Liver (tissue), 9 donors: ENCODE results near the gene IL1A. TPM values are rescaled to one million over a fixed set of nuclear protein-coding genes. Genes with fewer than 3 reads are reported as not detected.

Source experiments
- DNase-seq: peaks from one replicate; pipeline ENCODE4 v3.0.0-alpha.2; 2017; ENCODE audit warnings: low spot score
- H3K27ac ChIP-seq, 2 donors: one replicate each; pipeline ENCODE4 v1.7.0; 2013; ENCODE audit warnings: inconsistent platforms in 2 of 2, low read length in 2 of 2, control low read depth in 1 of 2, low read depth in 1 of 2, mild to moderate bottlenecking in 1 of 2
- H3K27me3 ChIP-seq, 4 donors: one replicate each; pipeline versions ENCODE4 v1.6.1 to v1.7.0; 2013; ENCODE audit warnings: low read length in 3 of 4, inconsistent platforms in 1 of 4, mild to moderate bottlenecking in 1 of 4, moderate library complexity in 1 of 4; ENCODE audit not compliant: control insufficient read depth in 4 of 4, insufficient read depth in 4 of 4
- H3K36me3 ChIP-seq, 4 donors: one replicate each; pipeline versions ENCODE4 v1.6.1 to v1.7.0; 2013; ENCODE audit warnings: low read length in 3 of 4, mild to moderate bottlenecking in 3 of 4, low read depth in 1 of 4, moderate library complexity in 1 of 4; ENCODE audit not compliant: control insufficient read depth in 4 of 4, insufficient read depth in 3 of 4
- H3K4me1 ChIP-seq, 4 donors: one replicate each; pipeline versions ENCODE4 v1.6.1 to v1.7.0; 2013; ENCODE audit warnings: low read length in 3 of 4, mild to moderate bottlenecking in 3 of 4, moderate library complexity in 1 of 4; ENCODE audit not compliant: control insufficient read depth in 4 of 4, insufficient read depth in 4 of 4
- H3K4me3 ChIP-seq, 3 donors: one replicate each; pipeline versions ENCODE4 v1.6.1 to v1.7.0; 2013; ENCODE audit warnings: low read length in 3 of 3, control low read depth in 1 of 3, low read depth in 1 of 3, mild to moderate bottlenecking in 1 of 3
- H3K9ac ChIP-seq, 2 donors: one replicate each; pipeline ENCODE4 v1.7.0; 2013; ENCODE audit warnings: low read length in 2 of 2, mild to moderate bottlenecking in 2 of 2, moderate library complexity in 2 of 2, control low read depth in 1 of 2, low read depth in 1 of 2
- H3K9me3 ChIP-seq, 4 donors: one replicate each; pipeline versions ENCODE4 v1.6.1 to v1.7.0; 2013; ENCODE audit warnings: low read length in 3 of 4; ENCODE audit not compliant: control insufficient read depth in 4 of 4
- ATF3 ChIP-seq: IDR thresholded peaks from 2 replicates; pipeline ENCODE4 v1.6.1; 2016; ENCODE audit warnings: antibody characterized with exemption
- CTCF ChIP-seq: fragments of 150-350 bp; IDR thresholded peaks from 2 replicates; pipeline ENCODE4 v1.5.1; 2017; ENCODE audit warnings: improper control_type of control experiment, low read depth, low read length; ENCODE audit not compliant: missing input control
- EGR1 ChIP-seq, 2 donors: IDR thresholded peaks; 2 replicates each; pipeline ENCODE4 v1.6.1; 2016 to 2018; ENCODE audit warnings: antibody characterized with exemption in 2 of 2, low read depth in 2 of 2
- FOXA2 ChIP-seq: IDR thresholded peaks from 2 replicates; pipeline ENCODE4 v1.6.1; 2016; ENCODE audit warnings: antibody characterized with exemption
- GABPA ChIP-seq, 2 donors: IDR thresholded peaks in 1 of 2; conservative IDR thresholded peaks in 1 of 2; 2 replicates each; pipeline ENCODE4 v1.6.1; 2016; ENCODE audit warnings: antibody characterized with exemption in 2 of 2, mild to moderate bottlenecking in 1 of 2, moderate library complexity in 1 of 2
- HNF4G ChIP-seq: IDR thresholded peaks from 2 replicates; pipeline ENCODE4 v1.6.1; 2016; ENCODE audit warnings: antibody characterized with exemption
- JUND ChIP-seq, 2 donors: IDR thresholded peaks; 2 replicates each; pipeline ENCODE4 v1.6.1; 2016; ENCODE audit warnings: antibody characterized with exemption in 2 of 2
- MAX ChIP-seq: IDR thresholded peaks from 2 replicates; pipeline ENCODE4 v1.6.1; 2016; ENCODE audit warnings: antibody characterized with exemption
- RAD21 ChIP-seq, 2 donors: IDR thresholded peaks; 2 replicates each; pipeline ENCODE4 v1.6.1; 2016; ENCODE audit warnings: antibody characterized with exemption in 2 of 2, mild to moderate bottlenecking in 2 of 2
- REST ChIP-seq: IDR thresholded peaks from 2 replicates; pipeline ENCODE4 v1.6.1; 2016; ENCODE audit warnings: antibody characterized with exemption, mild to moderate bottlenecking
- RXRA ChIP-seq, 2 donors: IDR thresholded peaks; 2 replicates each; pipeline ENCODE4 v1.6.1; 2017 to 2018; ENCODE audit warnings: antibody characterized with exemption in 2 of 2, mild to moderate bottlenecking in 1 of 2
- SP1 ChIP-seq: IDR thresholded peaks from 2 replicates; pipeline ENCODE4 v1.6.1; 2018; ENCODE audit warnings: antibody characterized with exemption, mild to moderate bottlenecking
- TAF1 ChIP-seq: conservative IDR thresholded peaks from 2 replicates; pipeline ENCODE4 v1.6.1; 2016; ENCODE audit warnings: antibody characterized with exemption, mild to moderate bottlenecking
- YY1 ChIP-seq: IDR thresholded peaks from 2 replicates; pipeline ENCODE4 v1.6.1; 2016; ENCODE audit warnings: antibody characterized with exemption, mild to moderate bottlenecking
- WGBS: extraction: QIAGEN DNeasy Blood & Tissue Kit; methylation state at CpG from one replicate; pipeline ENCODE4 v1.1.7; 2013; 5-methylcytosine and 5-hydroxymethylcytosine counted together
- polyA plus RNA-seq, 2 donors: library from polyadenylated mRNA; stranded (reverse) in 1 of 2; unstranded in 1 of 2; fragments of 200-250 nt in 1 of 2; fragments of >200 nt in 1 of 2; fragmentation: Nextera tagmentation in 1 of 2; extraction: Ambion mirVana in 1 of 2; gene quantifications; one replicate each; pipeline versions ENCODE4 v1.2.1 to v1.2.3, GENCODE V29; 2013 to 2015
- total RNA-seq, 2 donors: library from RNA; depleted of rRNA; stranded (reverse); fragments of >200 nt; gene quantifications; one replicate each; pipeline ENCODE4 v1.2.3, GENCODE V29; 2014
- donor health status: healthy.
- donor health status: healthy.
- donor health status: healthy.
- donor health status: healthy.
- donor health status: healthy.

IL1A gene
- total and polyA plus RNA-seq, 4 donors = 0.05 TPM; not detected in 3

GRCh38 chr2:112827604-112828185 is 43.4 kb upstream of the IL1A start:
- Histone ChIP-seq H3K4me1 (peaks cover 4 to 16% (median 14%) of the 10 kb centered on the region in 4 donors), H3K36me3 (no peaks in the 10 kb centered on the region), H3K9ac (no peak overlapping the region), H3K27me3 (no peaks in the 10 kb centered on the region), H3K9me3 (no peaks in the 10 kb centered on the region), H3K4me3 (no peak overlapping the region), H3K27ac (no peak overlapping the region)
- no peak for TF ChIP-seq RAD21 (IDR thresholded peaks at IDR 0.05)
- TF ChIP-seq MAX = no peak
- no peak for TF ChIP-seq RXRA (IDR thresholded peaks at IDR 0.05)
- TF ChIP-seq CTCF = no peak
- TF ChIP-seq ATF3 = no peak
- no peak for TF ChIP-seq HNF4G
- 95% methylated on average over 6 of the region's 6 CpGs for WGBS
- no peak for DNase-seq

- TF ChIP-seq MAX (no peak), SP1 (no peak), CTCF (no peak), REST (no peak), EGR1 (IDR thresholded peaks at IDR 0.05; ENCODE audit: low read depth in 2 of 2) (no peak), YY1 (no peak), RAD21 (IDR thresholded peaks at IDR 0.05) (no peak), FOXA2 (no peak), RXRA (IDR thresholded peaks at IDR 0.05) (no peak), TAF1 (no peak), HNF4G (no peak), ATF3 (no peak), GABPA (IDR thresholded peaks at IDR 0.05 in 1 of 2, conservative IDR thresholded peaks at IDR 0.05 in 1 of 2) (no peak), JUND (IDR thresholded peaks at IDR 0.05) (no peak)
- no peaks in the 10 kb centered on the region for H3K9me3 ChIP-seq
- no peaks in the 10 kb centered on the region for H3K27me3 ChIP-seq
- no peak overlapping the region for H3K4me3 ChIP-seq
- WGBS = 81% methylated on average over 3 of the region's 3 CpGs
- H3K9ac ChIP-seq = no peak overlapping the region
- peaks cover 4 to 16% (median 14%) of the 10 kb centered on the region in 4 donors for H3K4me1 ChIP-seq
- no peak for DNase-seq
- no peaks in the 10 kb centered on the region for H3K36me3 ChIP-seq
- no peak overlapping the region for H3K27ac ChIP-seq
Observed at GRCh38 chr2:112827009-112827408, 42.7 kb upstream of the IL1A start.
